K562 (cell line): ENCODE results near the gene PREB. TPM values are rescaled to one million over a fixed set of nuclear protein-coding genes. Genes with fewer than 3 reads are reported as not detected.

Experiments used
- ATAC-seq: fragments of 200-7000 bp; cut with Tn5 transposase; 3 replicates; pipeline ENCODE4 v1.9.1; 2020; ENCODE audit warnings: moderate library complexity
- BruUV-seq: library from RNA; stranded (reverse); fragments of 400-500 nt; replicated peaks from 2 replicates; lab custom pipeline; 2021; lab: Mats Ljungman, UMichigan
- CTCF ChIA-PET: fragments of 300-600 bp; formaldehyde crosslinking; extraction: SDS; loops from one replicate; lab custom pipeline; 2021; ENCODE audit warnings: low intra/inter-chr PET ratio; lab: Yijun Ruan, JAX
- POLR2A ChIA-PET: fragments of 300-600, 350-650 bp; sonication (Branson Sonifier 250); formaldehyde crosslinking; extraction: SDS; loops from one replicate; lab custom pipeline; 2021; ENCODE audit warnings: antibody characterized with exemption, inconsistent platforms; lab: Yijun Ruan, JAX
- DNase-seq, 4 experiments: peaks; one replicate each; pipeline versions ENCODE4 v3.0.0 to v3.0.0-alpha.2; 2011 to 2018; ENCODE audit warnings: low spot score in 3 of 4, mixed read lengths in 3 of 4; ENCODE audit errors: extremely low read depth in 1 of 4
- FAIRE-seq: peaks from 2 replicates; lab custom pipeline; 2011; peaks lifted over from hg19 to GRCh38; lab: Jason Lieb, UNC
- H2AFZ ChIP-seq: 2 replicates; pipeline ENCODE4 v1.6.0; 2011; ENCODE audit warnings: low read depth, low read length, control low read depth, inconsistent platforms
- H3K27ac ChIP-seq: fragments of 200-600 bp; 3 replicates; pipeline ENCODE4 v1.8.0; 2011; ENCODE audit warnings: low read depth, mild to moderate bottlenecking, control low read depth, inconsistent platforms, low read length, moderate library complexity, mixed read lengths; ENCODE audit errors: extremely low read depth
- H3K27me3 ChIP-seq, 2 experiments: fragments of 300-600 bp in 1 of 2; 2 replicates in 1 of 2; 3 replicates in 1 of 2; pipeline versions ENCODE4 v1.6.0 to v1.8.0; 2011; ENCODE audit warnings: inconsistent platforms in 2 of 2, low read length in 2 of 2, mild to moderate bottlenecking in 1 of 2, mixed read lengths in 1 of 2, moderate library complexity in 1 of 2; ENCODE audit not compliant: control insufficient read depth in 2 of 2, insufficient read depth in 2 of 2
- H3K36me3 ChIP-seq: fragments of 300-600 bp; 3 replicates; pipeline ENCODE4 v1.8.0; 2011; ENCODE audit warnings: mild to moderate bottlenecking, low read length, inconsistent platforms; ENCODE audit not compliant: control insufficient read depth, insufficient read depth
- H3K4me1 ChIP-seq, 2 experiments: fragments of 200-600 bp in 1 of 2; replicated peaks in 1 of 2; 2 replicates in 1 of 2; 3 replicates in 1 of 2; pipeline versions ENCODE4 v1.5.1 to v1.8.0; 2011; ENCODE audit warnings: inconsistent platforms in 2 of 2, low read length in 2 of 2, mild to moderate bottlenecking in 1 of 2, mixed read lengths in 1 of 2, moderate library complexity in 1 of 2; ENCODE audit not compliant: control insufficient read depth in 2 of 2, insufficient read depth in 2 of 2
- H3K4me2 ChIP-seq: 2 replicates; pipeline ENCODE4 v1.6.1; 2011; ENCODE audit warnings: low read length, control low read depth, inconsistent platforms, mixed read lengths; ENCODE audit not compliant: insufficient read depth
- H3K4me3 ChIP-seq: fragments of 200-600 bp; sonication (generic), shearing (Covaris generic); 2 replicates; pipeline ENCODE4 v1.5.1; 2016; ENCODE audit warnings: control low read depth, inconsistent platforms
- H3K79me2 ChIP-seq: fragments of 200-600 bp; 3 replicates; pipeline ENCODE4 v1.8.0; 2011; ENCODE audit warnings: low read length, inconsistent platforms; ENCODE audit not compliant: control insufficient read depth, insufficient read depth
- H3K9ac ChIP-seq, 2 experiments: 2 replicates each; pipeline versions ENCODE4 v1.6.0 to v1.6.1; 2011; ENCODE audit warnings: low read depth in 2 of 2, low read length in 2 of 2, control low read depth in 1 of 2, inconsistent platforms in 1 of 2, mild to moderate bottlenecking in 1 of 2, mixed read lengths in 1 of 2; ENCODE audit not compliant: insufficient read depth in 1 of 2
- H3K9me1 ChIP-seq: one replicate; pipeline ENCODE4 v1.6.0; 2011; ENCODE audit warnings: inconsistent platforms, mild to moderate bottlenecking, low read length, moderate library complexity; ENCODE audit not compliant: control insufficient read depth, insufficient read depth
- H3K9me3 ChIP-seq: replicated peaks from 2 replicates; pipeline ENCODE4 v1.5.1; 2011; ENCODE audit warnings: low read depth, low read length, inconsistent platforms; ENCODE audit not compliant: control insufficient read depth, insufficient read depth
- H4K20me1 ChIP-seq: replicated peaks from 2 replicates; pipeline ENCODE4 v1.6.1; 2011; ENCODE audit warnings: low read length, inconsistent platforms, mixed read lengths; ENCODE audit not compliant: control insufficient read depth, insufficient read depth
- ARNT ChIP-seq, 2 experiments: fragments of 450-650 bp; IDR thresholded peaks; 2 replicates each; pipeline ENCODE4 v1.6.1; 2016; ENCODE audit warnings: mild to moderate bottlenecking in 1 of 2
- BHLHE40 ChIP-seq: IDR thresholded peaks from 2 replicates; pipeline ENCODE4 v1.6.1; 2011; ENCODE audit warnings: low read length, improper control_type of control experiment
- CBFA2T3 ChIP-seq: fragments of 450-650 bp; IDR thresholded peaks from 2 replicates; pipeline ENCODE4 v1.6.1; 2017
- CTBP1 ChIP-seq: fragments of 450-650 bp; IDR thresholded peaks from 2 replicates; pipeline ENCODE4 v1.6.1; 2016; ENCODE audit warnings: borderline replicate concordance
- ELF1 ChIP-seq: fragments of 200-800 bp; sonication (Bioruptor generic); IDR thresholded peaks from 2 replicates; pipeline ENCODE4 v1.6.1; 2016; ENCODE audit warnings: missing genetic modification characterization, missing compliant biosample characterization
- ELF2 ChIP-seq: fragments of 250-450 bp; sonication (Bioruptor Pico); IDR thresholded peaks from 2 replicates; pipeline ENCODE4 v1.5.0; 2021; ENCODE audit warnings: mild to moderate bottlenecking
- ETS2 ChIP-seq: IDR thresholded peaks from 2 replicates; pipeline ENCODE4 v1.6.1; 2016; ENCODE audit warnings: borderline replicate concordance, missing genetic modification characterization, mild to moderate bottlenecking, moderate library complexity, missing compliant biosample characterization; ENCODE audit not compliant: poor library complexity, severe bottlenecking
- HLTF ChIP-seq: fragments of 450-650 bp; IDR thresholded peaks from 2 replicates; pipeline ENCODE4 v1.6.1; 2016
- KAT8 ChIP-seq: fragments of 450-650 bp; IDR thresholded peaks from 2 replicates; pipeline ENCODE4 v1.6.1; 2016; ENCODE audit warnings: low read depth, mild to moderate bottlenecking
- KLF1 ChIP-seq: fragments of 450-650 bp; IDR thresholded peaks from 2 replicates; pipeline ENCODE4 v1.6.1; 2016; ENCODE audit warnings: missing genetic modification characterization, missing compliant biosample characterization
- KLF6 ChIP-seq: fragments of 250-450 bp; sonication (Bioruptor Pico); IDR thresholded peaks from 2 replicates; pipeline ENCODE4 v1.4.0; 2020; ENCODE audit warnings: mild to moderate bottlenecking, moderate library complexity, borderline replicate concordance
- MAFF ChIP-seq: IDR thresholded peaks from 2 replicates; pipeline ENCODE4 v1.6.1; 2012; ENCODE audit warnings: low read length, improper control_type of control experiment
- NFATC3 ChIP-seq: fragments of 450-650 bp; IDR thresholded peaks from 2 replicates; pipeline ENCODE4 v1.6.1; 2017; ENCODE audit warnings: mild to moderate bottlenecking
- RFX7 ChIP-seq: fragments of 250-450 bp; sonication (Bioruptor Pico); IDR thresholded peaks from 2 replicates; pipeline ENCODE4 v1.5.1; 2021; ENCODE audit warnings: mild to moderate bottlenecking
- SMAD4 ChIP-seq: fragments of 250-450 bp; sonication (Bioruptor Pico); conservative IDR thresholded peaks from 2 replicates; pipeline ENCODE4 v1.8.0; 2021; ENCODE audit warnings: inconsistent platforms, mild to moderate bottlenecking, moderate library complexity
- TEAD1 ChIP-seq, 2 experiments: fragments of 450-650 bp in 1 of 2; sonication (generic) in 1 of 2; formaldehyde crosslinking; IDR thresholded peaks; 2 replicates each; pipeline versions ENCODE4 v1.4.0 to v1.8.0; 2020 to 2022; ENCODE audit warnings: mild to moderate bottlenecking in 2 of 2, missing genetic modification reagents in 1 of 2
- ZNF584 ChIP-seq: fragments of 200-800 bp; sonication (Bioruptor generic); IDR thresholded peaks from 2 replicates; pipeline ENCODE4 v1.6.1; 2016; ENCODE audit warnings: low read depth, mild to moderate bottlenecking, missing genetic modification characterization, missing compliant biosample characterization
- ZNF717 ChIP-seq: fragments of 250-450 bp; sonication (Bioruptor Pico); IDR thresholded peaks from 2 replicates; pipeline ENCODE4 v1.5.0; 2021
- WGBS: fragments of 100-300 bp; shearing (Covaris generic); methylation state at CpG from one replicate; pipeline ENCODE4 v1.1.6; 2016; ENCODE audit warnings: low coverage, mixed read lengths; ENCODE audit not compliant: insufficient coverage; ENCODE audit errors: missing lambda C conversion rate; 5-methylcytosine and 5-hydroxymethylcytosine counted together
- in situ Hi-C: fragments of 300-500 bp; cut with MboI; formaldehyde crosslinking; loops from 4 replicates; pipeline ENCODE4 v1.15.0; 2018; ENCODE audit warnings: inconsistent platforms, mixed read lengths
- intact Hi-C: fragments of 100-400 bp; cut with micrococcal nuclease; formaldehyde crosslinking; loops from 2 replicates; pipeline ENCODE4 v1.14.2; 2022
- polyA plus RNA-seq, 8 experiments: library from polyadenylated mRNA; depleted of rRNA in 4 of 8; stranded (reverse) in 5 of 8; unstranded in 3 of 8; fragments of >200 nt; fragmentation: Nextera tagmentation in 2 of 8; fragmentation: Illumina TruSeq in 1 of 8; extraction: Ambion mirVana in 2 of 8; extraction: Trizol in 1 of 8; gene quantifications; 2 replicates each; pipeline versions ENCODE4 v1.2.1 to v1.2.3, GENCODE V29; 2011 to 2014; ENCODE audit warnings: inconsistent platforms in 1 of 8, missing spikeins in 1 of 8
- total RNA-seq, 7 experiments: library from RNA; depleted of rRNA in 6 of 7; stranded (reverse); fragments of >200 nt in 6 of 7; fragmentation: Illumina TruSeq in 2 of 7; extraction: Trizol in 2 of 7; gene quantifications; 2 replicates each; pipeline versions ENCODE4 v1.2.1 to v1.2.3, GENCODE V29; 2011 to 2021; ENCODE audit warnings: low replicate concordance in 1 of 7
- TF ChIP-seq, protein P1 (sequence below): fragments of 250-450 bp; sonication (Bioruptor Pico); IDR thresholded peaks from 2 replicates; pipeline ENCODE4 v1.8.0; 2022; ENCODE audit warnings: moderate library complexity, mild to moderate bottlenecking, inconsistent platforms
- TF ChIP-seq, protein P2 (sequence below): fragments of 450-650 bp; IDR thresholded peaks from 2 replicates; pipeline ENCODE4 v1.6.1; 2016; ENCODE audit warnings: missing biosample characterization, missing genetic modification characterization
- TF ChIP-seq, protein P3 (sequence below): fragments of 250-450 bp; sonication (Bioruptor Pico); IDR thresholded peaks from 2 replicates; pipeline ENCODE4 v1.4.0; 2020; ENCODE audit warnings: mild to moderate bottlenecking, moderate library complexity

PREB gene
- total and polyA plus RNA-seq, 9 of the 15 experiments (the other 6 are each of a cell fraction or from before 2014, with no cell fraction given), result 35.1 to 84.2 (median 67.2) TPM

DNA sequence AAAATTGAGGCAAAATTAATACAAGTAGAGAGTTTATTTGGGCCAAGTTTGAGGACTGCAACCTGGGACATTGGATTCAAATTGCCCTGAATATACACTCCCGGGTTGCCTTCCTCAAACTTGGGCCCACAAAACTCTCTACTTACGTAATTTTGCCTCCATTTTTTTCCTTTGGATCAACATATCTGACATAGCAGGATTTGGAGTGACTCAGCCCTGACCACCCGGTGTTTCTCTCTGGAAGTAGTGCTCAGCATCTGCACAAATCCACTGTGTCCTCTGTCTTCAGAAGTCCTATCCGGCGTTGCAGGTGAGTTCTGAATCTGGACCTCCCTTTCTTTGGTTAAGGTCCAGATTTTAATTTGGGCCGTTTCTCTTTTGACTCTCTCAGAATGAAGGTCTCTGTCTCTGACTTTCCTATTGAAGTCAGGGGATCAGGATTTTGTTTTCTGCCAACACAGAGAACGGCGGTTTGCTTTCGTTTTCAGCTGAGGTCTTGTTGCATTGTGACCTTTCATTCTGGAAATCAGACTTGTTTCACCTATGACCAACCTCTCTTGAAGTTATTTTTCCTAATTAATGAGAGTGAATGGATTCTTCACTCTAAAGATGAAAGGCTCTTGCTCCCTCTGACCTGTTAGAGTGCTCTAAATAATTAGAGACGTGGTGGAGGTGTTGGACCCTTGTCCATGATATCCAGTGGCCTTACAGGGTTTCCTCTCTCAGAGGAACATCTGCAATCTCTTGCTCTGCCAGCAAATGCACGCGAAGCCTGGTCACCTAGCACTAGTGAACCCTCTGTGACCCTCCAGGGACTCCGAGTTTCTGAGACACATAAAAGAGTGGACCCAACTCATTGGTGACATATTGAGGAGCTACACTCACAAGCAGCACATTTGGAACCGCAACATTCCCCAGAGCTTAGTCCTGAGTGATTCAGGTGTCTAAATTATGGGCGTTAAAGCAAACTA is 28.0 kb upstream of the PREB start:
- BruUV-seq, result no TSS peak
- 29% methylated on average over 15 of the region's 15 CpGs for WGBS
- ChIA-PET POLR2A (interaction anchor here (1.8 kb wide), 1 partner anchor 10 kb away, joined by 6 read pairs; no protein-coding TSS in a partner anchor), CTCF (no interaction called here)
- Histone ChIP-seq H3K9me3 (no peaks in the 10 kb centered on the region), H3K4me1 (peaks cover 0 to 13% of the 10 kb centered on the region in 2 experiments; a peak in 3 of 5 replicates), H2AFZ (peak overlapping the region; percentile 86), H4K20me1 (no peaks in the 10 kb centered on the region), H3K4me3 (0 out of 2 replicates have a peak overlapping the region, but pooled peaks have one; percentile 5), H3K4me2 (peak overlapping the region; percentile 55), H3K27ac (no peak overlapping the region), H3K9me1 (no peaks in the 10 kb centered on the region), H3K27me3 (no peaks in the 10 kb centered on the region), H3K79me2 (no peaks in the 10 kb centered on the region), H3K9ac (peak overlapping the region; percentile 13 to 31; a peak in 3 of 4 replicates), H3K36me3 (no peaks in the 10 kb centered on the region)
- intact Hi-C loops (no loop called here), in situ Hi-C loops (no loop called here)
- peak; percentile 37 for FAIRE-seq
- peak in 3 of 4 experiments; percentile 33 to 47 (median 47) for DNase-seq
- ATAC-seq, result peak; percentile 52; the same call in 2 of the 3 replicates
- TF ChIP-seq NFATC3, result no peak
- TF ChIP-seq RFX7 (CRISPR knock-in tag), result no peak
- TF ChIP-seq, protein P1, sequence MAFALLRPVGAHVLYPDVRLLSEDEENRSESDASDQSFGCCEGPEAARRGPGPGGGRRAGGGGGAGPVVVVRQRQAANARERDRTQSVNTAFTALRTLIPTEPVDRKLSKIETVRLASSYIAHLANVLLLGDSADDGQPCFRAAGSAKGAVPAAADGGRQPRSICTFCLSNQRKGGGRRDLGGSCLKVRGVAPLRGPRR (CRISPR knock-in tag), result no peak
- no peak for TF ChIP-seq KAT8
- TF ChIP-seq KLF1, result no peak
- TF ChIP-seq MAFF, result peak; percentile 25; the same call in 1 of the 2 replicates
- TF ChIP-seq, protein P2, sequence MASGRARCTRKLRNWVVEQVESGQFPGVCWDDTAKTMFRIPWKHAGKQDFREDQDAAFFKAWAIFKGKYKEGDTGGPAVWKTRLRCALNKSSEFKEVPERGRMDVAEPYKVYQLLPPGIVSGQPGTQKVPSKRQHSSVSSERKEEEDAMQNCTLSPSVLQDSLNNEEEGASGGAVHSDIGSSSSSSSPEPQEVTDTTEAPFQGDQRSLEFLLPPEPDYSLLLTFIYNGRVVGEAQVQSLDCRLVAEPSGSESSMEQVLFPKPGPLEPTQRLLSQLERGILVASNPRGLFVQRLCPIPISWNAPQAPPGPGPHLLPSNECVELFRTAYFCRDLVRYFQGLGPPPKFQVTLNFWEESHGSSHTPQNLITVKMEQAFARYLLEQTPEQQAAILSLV (tag), result no peak
- TF ChIP-seq ETS2 (tag), result no peak
- no peak for TF ChIP-seq BHLHE40
- no peak for TF ChIP-seq ELF2 (CRISPR knock-in tag)
- no peak for TF ChIP-seq SMAD4 (CRISPR knock-in tag)
- no peak for TF ChIP-seq TEAD1 (CRISPR knock-in tag; IDR thresholded peaks at IDR 0.05)
- TF ChIP-seq ARNT (IDR thresholded peaks at IDR 0.05), result no peak
- TF ChIP-seq CBFA2T3, result peak; percentile 33; the same call in 1 of the 2 replicates
- no peak for TF ChIP-seq HLTF
- TF ChIP-seq ZNF584, result no peak
- no peak for TF ChIP-seq KLF6 (CRISPR knock-in tag)
- TF ChIP-seq, protein P3, sequence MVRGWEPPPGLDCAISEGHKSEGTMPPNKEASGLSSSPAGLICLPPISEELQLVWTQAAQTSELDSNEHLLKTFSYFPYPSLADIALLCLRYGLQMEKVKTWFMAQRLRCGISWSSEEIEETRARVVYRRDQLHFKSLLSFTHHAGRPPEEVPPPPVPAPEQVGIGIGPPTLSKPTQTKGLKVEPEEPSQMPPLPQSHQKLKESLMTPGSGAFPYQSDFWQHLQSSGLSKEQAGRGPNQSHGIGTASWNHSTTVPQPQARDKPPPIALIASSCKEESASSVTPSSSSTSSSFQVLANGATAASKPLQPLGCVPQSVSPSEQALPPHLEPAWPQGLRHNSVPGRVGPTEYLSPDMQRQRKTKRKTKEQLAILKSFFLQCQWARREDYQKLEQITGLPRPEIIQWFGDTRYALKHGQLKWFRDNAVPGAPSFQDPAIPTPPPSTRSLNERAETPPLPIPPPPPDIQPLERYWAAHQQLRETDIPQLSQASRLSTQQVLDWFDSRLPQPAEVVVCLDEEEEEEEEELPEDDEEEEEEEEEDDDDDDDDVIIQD (CRISPR knock-in tag), result no peak
- no peak for TF ChIP-seq ZNF717 (CRISPR knock-in tag)
- TF ChIP-seq CTBP1, result no peak
- no peak for TF ChIP-seq ELF1 (tag)
